Measurements from ENCODE around the gene SLC4A7.
"Not testable (repeated sequence)": the region's sequence is repeated elsewhere in the genome, so short reads cannot be mapped to it uniquely, and the experiment has no call there.

The SLC4A7 gene

GRCh38 chr3:27449530-27450150 lies 34.5 kb downstream of the SLC4A7 start:
- DNase-seq (ENCODE audit: insufficient read length, low spot score) = no peak
- TF ChIP-seq POLR2AphosphoS5 (IDR thresholded peaks at IDR 0.05; ENCODE audit: low read depth, low read length) = no peak
- no peak for TF ChIP-seq SPI1 (IDR thresholded peaks at IDR 0.05; ENCODE audit: low read depth, low read length)
- TF ChIP-seq PAX5 (IDR thresholded peaks at IDR 0.05; ENCODE audit: insufficient read depth, low read length, severe bottlenecking) = no peak
- no peak for TF ChIP-seq POLR2A (IDR thresholded peaks at IDR 0.05; ENCODE audit: low read depth, low read length)
- no peak for TF ChIP-seq TAF1 (IDR thresholded peaks at IDR 0.05; ENCODE audit: low read depth, low read length)
- no peak for TF ChIP-seq POU2F2 (IDR thresholded peaks at IDR 0.05; ENCODE audit: low read depth, low read length)
- FAIRE-seq = no peak

GRCh38 chr3:27442995-27443394 lies 41.2 kb downstream of the SLC4A7 start:
- not testable (repeated sequence) for FAIRE-seq; DNase-seq (ENCODE audit: insufficient read length, low spot score)

GRCh38 chr3:27438352-27438751 lies 45.8 kb downstream of the SLC4A7 start:
- FAIRE-seq; DNase-seq (ENCODE audit: insufficient read length, low spot score): not testable (repeated sequence)

GRCh38 chr3:27431116-27431515 lies 53.1 kb downstream of the SLC4A7 start:
- FAIRE-seq = no peak
- TF ChIP-seq PAX5 (IDR thresholded peaks at IDR 0.05; ENCODE audit: insufficient read depth, low read length, severe bottlenecking) = no peak
- TF ChIP-seq POLR2A (IDR thresholded peaks at IDR 0.05; ENCODE audit: low read depth, low read length) = no peak
- TF ChIP-seq POLR2AphosphoS5 (IDR thresholded peaks at IDR 0.05; ENCODE audit: low read depth, low read length) = no peak
- TF ChIP-seq POU2F2 (IDR thresholded peaks at IDR 0.05; ENCODE audit: low read depth, low read length) = no peak
- no peak for TF ChIP-seq SPI1 (IDR thresholded peaks at IDR 0.05; ENCODE audit: low read depth, low read length)
- no peak for TF ChIP-seq TAF1 (IDR thresholded peaks at IDR 0.05; ENCODE audit: low read depth, low read length)
- DNase-seq (ENCODE audit: insufficient read length, low spot score) = no peak

GRCh38 chr3:27429909-27430308 lies 54.3 kb downstream of the SLC4A7 start:
- no peak for FAIRE-seq
- DNase-seq (ENCODE audit: insufficient read length, low spot score) = no peak
- no peak for TF ChIP-seq POLR2A (IDR thresholded peaks at IDR 0.05; ENCODE audit: low read depth, low read length)
- no peak for TF ChIP-seq PAX5 (IDR thresholded peaks at IDR 0.05; ENCODE audit: insufficient read depth, low read length, severe bottlenecking)
- no peak for TF ChIP-seq SPI1 (IDR thresholded peaks at IDR 0.05; ENCODE audit: low read depth, low read length)
- no peak for TF ChIP-seq POLR2AphosphoS5 (IDR thresholded peaks at IDR 0.05; ENCODE audit: low read depth, low read length)
- no peak for TF ChIP-seq POU2F2 (IDR thresholded peaks at IDR 0.05; ENCODE audit: low read depth, low read length)

GRCh38 chr3:27428446-27428845 lies 55.7 kb downstream of the SLC4A7 start:
- no peak for TF ChIP-seq SPI1 (IDR thresholded peaks at IDR 0.05; ENCODE audit: low read depth, low read length)
- TF ChIP-seq PAX5 (IDR thresholded peaks at IDR 0.05; ENCODE audit: insufficient read depth, low read length, severe bottlenecking) = no peak
- no peak for TF ChIP-seq POU2F2 (IDR thresholded peaks at IDR 0.05; ENCODE audit: low read depth, low read length)
- TF ChIP-seq POLR2AphosphoS5 (IDR thresholded peaks at IDR 0.05; ENCODE audit: low read depth, low read length) = no peak
- TF ChIP-seq TAF1 (IDR thresholded peaks at IDR 0.05; ENCODE audit: low read depth, low read length) = no peak
- TF ChIP-seq POLR2A (IDR thresholded peaks at IDR 0.05; ENCODE audit: low read depth, low read length) = no peak
- DNase-seq (ENCODE audit: insufficient read length, low spot score) (no peak), FAIRE-seq (no peak)

- no peak for FAIRE-seq
- TF ChIP-seq SPI1 (IDR thresholded peaks at IDR 0.05; ENCODE audit: low read depth, low read length) (no peak), PAX5 (IDR thresholded peaks at IDR 0.05; ENCODE audit: insufficient read depth, low read length, severe bottlenecking) (no peak), POLR2AphosphoS5 (IDR thresholded peaks at IDR 0.05; ENCODE audit: low read depth, low read length) (no peak), POLR2A (IDR thresholded peaks at IDR 0.05; ENCODE audit: low read depth, low read length) (no peak), POU2F2 (IDR thresholded peaks at IDR 0.05; ENCODE audit: low read depth, low read length) (no peak), TAF1 (IDR thresholded peaks at IDR 0.05; ENCODE audit: low read depth, low read length) (no peak)
- DNase-seq (ENCODE audit: insufficient read length, low spot score) = no peak
Measured at GRCh38 chr3:27426926-27427325, 57.3 kb downstream of the SLC4A7 start.

- no peak for DNase-seq (ENCODE audit: insufficient read length, low spot score)
- FAIRE-seq = no peak
- no peak for TF ChIP-seq POLR2A (IDR thresholded peaks at IDR 0.05; ENCODE audit: low read depth, low read length)
- TF ChIP-seq PAX5 (IDR thresholded peaks at IDR 0.05; ENCODE audit: insufficient read depth, low read length, severe bottlenecking) = no peak
- TF ChIP-seq TAF1 (IDR thresholded peaks at IDR 0.05; ENCODE audit: low read depth, low read length) = no peak
- no peak for TF ChIP-seq POLR2AphosphoS5 (IDR thresholded peaks at IDR 0.05; ENCODE audit: low read depth, low read length)
- TF ChIP-seq POU2F2 (IDR thresholded peaks at IDR 0.05; ENCODE audit: low read depth, low read length) = no peak
- no peak for TF ChIP-seq SPI1 (IDR thresholded peaks at IDR 0.05; ENCODE audit: low read depth, low read length)
Measured at GRCh38 chr3:27425896-27426565, 58.2 kb downstream of the SLC4A7 start.

- DNase-seq (ENCODE audit: insufficient read length, low spot score); FAIRE-seq: not testable (repeated sequence)
Measured at GRCh38 chr3:27424812-27425521, 59.2 kb downstream of the SLC4A7 start.

- DNase-seq (ENCODE audit: insufficient read length, low spot score) (no peak), FAIRE-seq (no peak)
- TF ChIP-seq SPI1 (IDR thresholded peaks at IDR 0.05; ENCODE audit: low read depth, low read length) (no peak), TAF1 (IDR thresholded peaks at IDR 0.05; ENCODE audit: low read depth, low read length) (no peak), POLR2A (IDR thresholded peaks at IDR 0.05; ENCODE audit: low read depth, low read length) (no peak), POLR2AphosphoS5 (IDR thresholded peaks at IDR 0.05; ENCODE audit: low read depth, low read length) (no peak), PAX5 (IDR thresholded peaks at IDR 0.05; ENCODE audit: insufficient read depth, low read length, severe bottlenecking) (no peak), POU2F2 (IDR thresholded peaks at IDR 0.05; ENCODE audit: low read depth, low read length) (no peak)
Measured at GRCh38 chr3:27423463-27423862, 60.7 kb downstream of the SLC4A7 start.
